Measurements from ENCODE around the gene NR2C1. TPM values are rescaled to one million over a fixed set of nuclear protein-coding genes. Genes with fewer than 3 reads are reported as not detected.

NR2C1 gene
- total RNA-seq, 6 experiments from 2014 or later, result 19.0 to 40.2 (median 21.1) TPM

DNA sequence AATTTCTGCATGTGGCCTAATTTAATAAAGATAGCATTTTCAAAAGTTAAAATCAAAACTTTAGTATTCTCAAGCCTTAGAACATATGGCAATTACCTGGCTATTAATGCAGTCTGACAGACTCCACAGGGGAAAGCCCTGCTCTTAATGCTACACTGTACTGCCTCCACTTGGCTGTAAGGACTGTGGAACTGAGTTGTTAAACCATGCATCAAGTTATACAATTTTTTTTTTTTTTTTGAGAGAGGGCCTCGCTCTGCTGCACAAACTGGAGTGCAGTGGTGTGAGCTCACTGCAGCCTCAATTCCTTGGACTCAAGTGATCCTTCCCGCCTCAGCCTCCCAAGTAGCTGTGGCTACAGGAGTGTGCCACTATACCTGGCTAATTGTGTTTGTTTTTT is 50.9 kb downstream of the NR2C1 start:
- Histone ChIP-seq H3K27me3 (no peaks in the 10 kb centered on the region), H3K4me1 (no peaks in the 10 kb centered on the region), H3K27ac (no peak overlapping the region), H3K9me3 (no peaks in the 10 kb centered on the region), H3K36me3 (peaks cover 0 to 18% (median 2%) of the 10 kb centered on the region in 4 donors), H3K4me3 (no peak overlapping the region)
- intact Hi-C loops (cut with DNase I), result no loop called here
- TF ChIP-seq, protein P1, sequence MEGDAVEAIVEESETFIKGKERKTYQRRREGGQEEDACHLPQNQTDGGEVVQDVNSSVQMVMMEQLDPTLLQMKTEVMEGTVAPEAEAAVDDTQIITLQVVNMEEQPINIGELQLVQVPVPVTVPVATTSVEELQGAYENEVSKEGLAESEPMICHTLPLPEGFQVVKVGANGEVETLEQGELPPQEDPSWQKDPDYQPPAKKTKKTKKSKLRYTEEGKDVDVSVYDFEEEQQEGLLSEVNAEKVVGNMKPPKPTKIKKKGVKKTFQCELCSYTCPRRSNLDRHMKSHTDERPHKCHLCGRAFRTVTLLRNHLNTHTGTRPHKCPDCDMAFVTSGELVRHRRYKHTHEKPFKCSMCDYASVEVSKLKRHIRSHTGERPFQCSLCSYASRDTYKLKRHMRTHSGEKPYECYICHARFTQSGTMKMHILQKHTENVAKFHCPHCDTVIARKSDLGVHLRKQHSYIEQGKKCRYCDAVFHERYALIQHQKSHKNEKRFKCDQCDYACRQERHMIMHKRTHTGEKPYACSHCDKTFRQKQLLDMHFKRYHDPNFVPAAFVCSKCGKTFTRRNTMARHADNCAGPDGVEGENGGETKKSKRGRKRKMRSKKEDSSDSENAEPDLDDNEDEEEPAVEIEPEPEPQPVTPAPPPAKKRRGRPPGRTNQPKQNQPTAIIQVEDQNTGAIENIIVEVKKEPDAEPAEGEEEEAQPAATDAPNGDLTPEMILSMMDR (IDR thresholded peaks at IDR 0.05), result no peak
- no peak for TF ChIP-seq POLR2A (IDR thresholded peaks at IDR 0.05)
- WGBS (ENCODE audit: insufficient coverage, low coverage, low lambda C conversion rate, missing lambda C conversion rate), result 90% methylated on average over 2 of the region's 2 CpGs
- DNase-seq (no peak), ATAC-seq (no peak)

DNA sequence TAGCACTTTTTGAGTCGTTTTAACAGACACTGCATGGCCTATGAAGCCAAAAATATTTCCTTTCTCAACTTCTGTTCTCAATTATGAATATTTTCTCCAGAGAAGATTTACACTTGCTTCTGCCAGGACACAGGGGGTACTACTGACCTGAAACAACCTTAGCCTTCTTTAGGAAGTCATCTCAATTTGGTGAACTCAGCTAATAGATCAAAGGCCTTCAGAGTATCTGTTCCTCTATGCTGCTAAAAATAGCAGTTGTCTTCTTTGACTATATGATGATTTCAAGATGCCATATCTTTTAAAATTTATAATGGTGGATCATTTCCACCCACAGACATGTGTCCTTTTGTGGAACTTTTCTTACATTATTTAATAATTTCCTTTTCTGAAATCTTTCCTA is 55.9 kb downstream of the NR2C1 start:
- H3K36me3 ChIP-seq, result no peaks in the 10 kb centered on the region
- H3K4me1 ChIP-seq, result no peaks in the 10 kb centered on the region
- DNase-seq, result no peak
- H3K27me3 ChIP-seq, result no peaks in the 10 kb centered on the region
- no peak for ATAC-seq
- intact Hi-C loops (cut with DNase I), result no loop called here
- no peak overlapping the region for H3K4me3 ChIP-seq
- TF ChIP-seq, protein P1 (IDR thresholded peaks at IDR 0.05), result no peak
- no peak for TF ChIP-seq POLR2A (IDR thresholded peaks at IDR 0.05)
- no peak overlapping the region for H3K27ac ChIP-seq
- WGBS (ENCODE audit: insufficient coverage, low coverage, low lambda C conversion rate, missing lambda C conversion rate), result 64% methylated on average over 1 of the region's 1 CpG
- no peaks in the 10 kb centered on the region for H3K9me3 ChIP-seq

DNA sequence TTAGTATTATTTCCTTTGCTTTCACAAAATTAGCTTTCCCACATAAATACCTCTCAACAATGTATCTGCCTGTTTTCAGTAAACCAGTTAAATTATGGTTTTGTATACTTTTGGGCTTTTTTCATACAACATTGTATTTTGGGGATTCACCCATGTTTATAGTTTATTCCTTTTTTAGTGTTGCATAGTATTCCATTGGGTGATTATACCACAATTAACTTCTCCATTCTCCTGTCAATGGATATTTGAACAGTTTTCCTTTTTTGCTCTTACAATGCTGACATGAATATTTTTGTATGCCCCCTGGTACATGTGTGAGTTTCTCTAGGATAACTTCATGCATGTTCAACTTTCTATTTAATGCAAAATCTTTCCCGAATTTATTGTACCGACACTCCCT is 57.3 kb downstream of the NR2C1 start:
- TF ChIP-seq, protein P1 (IDR thresholded peaks at IDR 0.05), result no peak
- no peak for TF ChIP-seq POLR2A (IDR thresholded peaks at IDR 0.05)
- Histone ChIP-seq H3K27ac (no peak overlapping the region), H3K4me3 (no peak overlapping the region), H3K4me1 (no peaks in the 10 kb centered on the region), H3K9me3 (no peaks in the 10 kb centered on the region), H3K36me3 (no peaks in the 10 kb centered on the region), H3K27me3 (no peaks in the 10 kb centered on the region)
- intact Hi-C loops (cut with DNase I), result no loop called here
- ATAC-seq (no peak), DNase-seq (no peak)
- 91% methylated on average over 2 of the region's 2 CpGs for WGBS (ENCODE audit: insufficient coverage, low coverage, low lambda C conversion rate, missing lambda C conversion rate)

DNA sequence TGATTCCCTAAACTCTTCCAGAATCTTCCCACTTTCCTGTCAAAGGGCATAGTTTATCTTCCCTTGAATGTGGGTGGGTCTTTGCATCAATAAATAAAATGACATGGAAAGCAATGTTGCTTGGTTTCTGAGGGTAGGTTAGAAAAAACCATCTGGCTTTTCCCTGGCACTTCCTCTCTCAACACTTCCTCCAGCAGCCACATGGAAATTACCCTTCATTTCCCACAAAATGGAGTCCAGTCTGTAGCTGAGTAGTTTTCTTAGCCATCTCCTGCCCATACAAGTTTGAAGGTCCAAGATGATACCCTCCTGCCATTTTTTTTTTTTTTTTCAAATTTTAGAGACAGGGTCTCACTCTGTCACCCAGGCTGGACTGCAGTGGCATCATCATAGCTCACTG is 58.9 kb downstream of the NR2C1 start:
- no peaks in the 10 kb centered on the region for H3K4me1 ChIP-seq
- no peak overlapping the region for H3K4me3 ChIP-seq
- DNase-seq (no peak), ATAC-seq (no peak)
- no peak overlapping the region for H3K27ac ChIP-seq
- H3K9me3 ChIP-seq, result no peaks in the 10 kb centered on the region
- intact Hi-C loops (cut with DNase I), result no loop called here
- no peak for TF ChIP-seq POLR2A (IDR thresholded peaks at IDR 0.05)
- TF ChIP-seq, protein P1 (IDR thresholded peaks at IDR 0.05), result no peak
- no peaks in the 10 kb centered on the region for H3K36me3 ChIP-seq
- no peaks in the 10 kb centered on the region for H3K27me3 ChIP-seq

DNA sequence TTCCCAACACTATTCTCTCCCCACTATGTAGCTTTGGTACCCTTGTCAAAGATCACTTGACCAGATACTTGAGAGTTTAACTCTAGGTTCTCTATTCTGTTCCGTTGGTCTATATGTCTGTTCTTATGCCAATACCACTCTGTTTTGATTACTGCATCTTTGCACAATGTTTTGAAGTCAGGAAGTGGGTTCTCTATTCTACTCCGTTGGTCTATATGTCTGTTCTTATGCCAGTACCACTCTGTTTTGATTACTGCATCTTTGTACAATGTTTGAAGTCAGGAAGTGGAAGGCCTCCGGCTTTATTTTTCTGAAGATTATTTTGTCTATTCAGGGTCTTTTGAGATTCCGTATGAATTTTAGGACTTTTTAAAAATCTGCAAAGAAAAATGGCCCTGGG is 67.2 kb downstream of the NR2C1 start:
- H3K9me3 ChIP-seq, result peaks cover 0 to 7% (median 0%) of the 10 kb centered on the region in 4 donors
- H3K36me3 ChIP-seq, result peaks cover 0 to 4% (median 0%) of the 10 kb centered on the region in 4 donors
- no peak for ATAC-seq
- H3K27me3 ChIP-seq, result no peaks in the 10 kb centered on the region
- intact Hi-C loops (cut with DNase I), result no loop called here
- TF ChIP-seq POLR2A (IDR thresholded peaks at IDR 0.05), result no peak
- TF ChIP-seq, protein P1 (IDR thresholded peaks at IDR 0.05), result no peak
- 60% methylated on average over 4 of the region's 4 CpGs for WGBS (ENCODE audit: insufficient coverage, low coverage, low lambda C conversion rate, missing lambda C conversion rate)
- no peak for DNase-seq
- H3K4me1 ChIP-seq, result peaks cover 0 to 12% (median 0%) of the 10 kb centered on the region in 4 donors
- H3K27ac ChIP-seq, result no peak overlapping the region
- no peak overlapping the region for H3K4me3 ChIP-seq
